ENCODE results near the gene NUP210L.

The NUP210L gene

DNA sequence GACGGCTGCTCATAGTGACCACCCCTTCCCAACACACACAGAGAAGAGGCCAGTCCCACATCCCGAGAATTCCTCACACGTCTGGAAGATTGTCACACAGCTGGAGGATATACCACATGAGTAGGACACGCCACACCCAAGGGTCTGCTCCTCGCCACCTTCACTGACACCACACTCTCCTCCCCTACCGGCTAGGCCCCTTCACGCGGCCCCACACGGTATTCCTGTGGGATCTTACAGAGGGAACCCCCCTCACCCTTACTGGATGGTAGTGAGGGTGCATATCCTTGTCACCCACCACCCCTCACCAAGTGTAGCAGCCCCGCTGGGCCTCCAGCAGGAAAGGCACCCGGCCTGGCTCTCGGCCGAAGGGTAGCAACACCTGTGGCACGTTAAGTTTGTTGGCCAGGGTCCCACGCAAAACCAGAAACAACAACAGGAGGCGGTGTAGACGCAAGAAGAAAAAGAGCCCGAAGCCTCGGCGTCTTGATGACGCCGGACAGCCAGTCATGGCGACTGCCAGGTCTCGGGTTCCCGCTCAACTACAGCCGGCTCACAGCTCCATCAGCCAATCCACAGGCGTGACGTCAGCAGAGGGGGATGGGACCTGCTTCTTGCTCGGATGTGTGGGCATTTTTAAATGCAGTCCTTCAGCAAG is at the start of gene NUP210L:
NUP210L (minus strand) TSS at position 540 of the 658 bp plus-strand sequence.
- TF ChIP-seq, protein P1, sequence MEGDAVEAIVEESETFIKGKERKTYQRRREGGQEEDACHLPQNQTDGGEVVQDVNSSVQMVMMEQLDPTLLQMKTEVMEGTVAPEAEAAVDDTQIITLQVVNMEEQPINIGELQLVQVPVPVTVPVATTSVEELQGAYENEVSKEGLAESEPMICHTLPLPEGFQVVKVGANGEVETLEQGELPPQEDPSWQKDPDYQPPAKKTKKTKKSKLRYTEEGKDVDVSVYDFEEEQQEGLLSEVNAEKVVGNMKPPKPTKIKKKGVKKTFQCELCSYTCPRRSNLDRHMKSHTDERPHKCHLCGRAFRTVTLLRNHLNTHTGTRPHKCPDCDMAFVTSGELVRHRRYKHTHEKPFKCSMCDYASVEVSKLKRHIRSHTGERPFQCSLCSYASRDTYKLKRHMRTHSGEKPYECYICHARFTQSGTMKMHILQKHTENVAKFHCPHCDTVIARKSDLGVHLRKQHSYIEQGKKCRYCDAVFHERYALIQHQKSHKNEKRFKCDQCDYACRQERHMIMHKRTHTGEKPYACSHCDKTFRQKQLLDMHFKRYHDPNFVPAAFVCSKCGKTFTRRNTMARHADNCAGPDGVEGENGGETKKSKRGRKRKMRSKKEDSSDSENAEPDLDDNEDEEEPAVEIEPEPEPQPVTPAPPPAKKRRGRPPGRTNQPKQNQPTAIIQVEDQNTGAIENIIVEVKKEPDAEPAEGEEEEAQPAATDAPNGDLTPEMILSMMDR (IDR thresholded peaks at IDR 0.05; ENCODE audit: low read depth, low read length), result no peak
- DNase-seq (ENCODE audit: extremely low read depth, low read depth), result no peak

DNA sequence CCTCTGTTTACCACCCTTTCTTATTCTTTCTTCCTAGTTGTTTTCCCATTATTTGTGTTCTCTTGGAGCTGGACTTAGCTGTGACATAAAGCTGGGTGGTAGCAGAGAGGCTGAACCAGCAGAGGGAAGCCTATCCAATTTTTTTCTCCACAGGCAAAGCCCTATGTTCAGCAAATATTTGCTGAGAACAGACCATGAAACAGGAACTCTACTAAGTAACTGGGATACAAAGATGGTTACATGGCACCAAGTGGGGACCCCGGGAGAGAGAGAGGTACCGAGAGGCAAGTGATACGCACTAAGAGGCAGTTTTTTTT is 44.6 kb upstream of the NUP210L start:
- TF ChIP-seq, protein P1 (IDR thresholded peaks at IDR 0.05; ENCODE audit: low read depth, low read length), result peak; percentile 15

DNA sequence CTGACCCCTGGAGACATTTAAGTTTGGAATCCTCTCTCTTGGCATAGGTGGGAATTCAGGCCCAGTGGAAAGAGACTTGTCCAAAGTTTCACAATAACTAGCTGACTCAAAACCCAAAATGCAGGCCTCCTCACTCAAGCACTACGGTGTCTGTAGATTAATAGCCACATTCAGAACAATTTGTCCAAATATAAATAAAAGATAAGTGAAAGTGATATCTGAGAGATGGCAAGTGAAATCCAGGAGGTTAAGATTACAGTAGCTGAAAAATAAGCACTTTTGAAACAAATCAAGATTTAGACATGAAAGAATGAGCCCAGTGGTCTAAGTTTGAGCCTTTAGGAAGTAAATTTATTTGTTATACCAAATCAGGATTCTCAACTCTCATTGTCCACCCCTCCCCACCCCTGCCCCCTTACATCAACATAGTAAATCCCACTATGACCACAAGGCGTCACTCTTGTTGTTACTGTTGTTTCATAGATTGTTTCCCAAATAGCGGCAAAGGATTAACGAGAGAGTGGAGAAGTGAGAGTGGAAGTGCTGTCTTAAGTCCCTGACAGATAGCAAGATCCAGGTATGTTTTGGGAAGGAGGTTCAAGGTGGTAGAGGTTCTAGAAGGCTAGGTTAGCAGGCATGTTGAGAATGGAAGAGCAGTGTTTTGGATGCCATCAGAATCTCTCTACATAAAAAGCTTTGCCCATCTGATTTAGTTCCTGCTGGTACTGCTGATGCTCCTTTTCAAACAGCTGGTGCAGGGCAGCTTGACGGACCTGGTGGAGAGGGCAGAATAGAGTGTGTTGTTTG is 44.1 kb upstream of the NUP210L start:
- no peak for DNase-seq (ENCODE audit: extremely low read depth, low read depth)
- TF ChIP-seq, protein P1 (IDR thresholded peaks at IDR 0.05; ENCODE audit: low read depth, low read length), result peak; percentile 58

More for the DNA sequence above, 44.6 kb upstream of the NUP210L start:
- no peak for DNase-seq (ENCODE audit: extremely low read depth, low read depth)

DNA sequence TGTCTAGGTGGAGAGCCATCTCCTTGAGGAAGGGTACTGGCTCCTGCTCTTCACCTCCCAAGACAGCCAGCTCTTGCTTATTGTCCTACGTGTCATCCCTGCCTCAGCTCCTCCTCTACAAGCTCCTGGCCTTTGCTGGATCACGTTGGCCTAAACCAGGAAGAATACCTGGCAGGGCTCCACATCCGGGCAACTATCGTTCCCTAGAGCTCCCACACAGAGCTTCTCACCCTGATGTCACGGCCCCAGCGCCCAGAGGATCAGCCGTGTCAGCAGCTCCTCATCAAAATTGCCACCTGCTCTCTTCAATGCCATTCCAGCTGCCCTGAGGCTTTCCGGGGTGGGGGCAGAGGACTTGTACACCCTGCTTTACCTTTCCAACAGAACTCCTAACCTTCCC is 38.9 kb upstream of the NUP210L start:
- TF ChIP-seq, protein P1 (IDR thresholded peaks at IDR 0.05; ENCODE audit: low read depth, low read length), result no peak
- DNase-seq (ENCODE audit: extremely low read depth, low read depth), result no peak

DNA sequence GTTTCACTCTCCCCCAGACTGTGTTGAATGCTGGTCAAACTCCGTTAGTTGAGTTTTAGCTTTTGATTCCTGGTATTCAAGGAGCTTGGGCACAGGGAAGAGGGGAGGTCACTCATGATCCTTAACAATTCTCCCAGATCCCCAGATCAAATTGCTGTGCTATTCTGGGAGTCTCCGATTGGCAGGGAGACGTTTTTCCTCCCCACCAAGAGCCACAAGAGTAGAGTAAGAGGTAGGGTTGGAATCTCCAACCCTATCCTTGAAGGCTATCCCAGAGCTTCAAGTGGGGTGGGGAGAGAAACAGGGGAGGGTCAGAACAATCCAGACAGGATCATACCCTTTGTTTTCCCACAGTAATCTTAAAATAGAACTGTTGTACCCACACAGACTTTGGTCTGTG is 37.6 kb upstream of the NUP210L start:
- no peak for DNase-seq (ENCODE audit: extremely low read depth, low read depth)
- TF ChIP-seq, protein P1 (IDR thresholded peaks at IDR 0.05; ENCODE audit: low read depth, low read length), result no peak

DNA sequence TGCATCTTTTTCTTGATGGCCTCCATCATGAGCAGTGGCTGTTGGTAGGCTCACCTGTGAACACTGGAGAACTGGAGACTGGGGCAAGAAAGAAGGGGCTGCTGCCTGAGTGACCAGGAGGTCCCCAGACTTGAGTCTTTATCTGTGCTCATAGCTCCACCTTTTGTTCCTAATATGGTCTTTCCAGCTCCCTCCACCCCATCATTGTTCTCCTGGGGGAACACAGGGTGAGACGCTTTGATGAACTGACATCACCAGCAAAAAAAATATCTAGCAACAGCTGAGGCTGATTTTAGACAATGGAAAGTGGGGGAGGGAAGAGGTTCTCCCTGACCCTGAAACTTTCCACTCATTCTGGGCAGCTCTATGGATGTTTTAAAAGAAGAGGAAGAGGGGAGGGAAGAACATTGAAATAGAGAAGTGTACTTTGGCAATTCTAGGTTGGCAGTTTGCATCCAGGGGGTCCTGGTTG is 37.2 kb upstream of the NUP210L start, which contains the start of gene TPM3:
TPM3 (minus strand) TSS at position 111 of the 472 bp plus-strand sequence; CDS start at position 29, 82 bp downstream.
- TF ChIP-seq, protein P1 (IDR thresholded peaks at IDR 0.05; ENCODE audit: low read depth, low read length), result no peak

DNA sequence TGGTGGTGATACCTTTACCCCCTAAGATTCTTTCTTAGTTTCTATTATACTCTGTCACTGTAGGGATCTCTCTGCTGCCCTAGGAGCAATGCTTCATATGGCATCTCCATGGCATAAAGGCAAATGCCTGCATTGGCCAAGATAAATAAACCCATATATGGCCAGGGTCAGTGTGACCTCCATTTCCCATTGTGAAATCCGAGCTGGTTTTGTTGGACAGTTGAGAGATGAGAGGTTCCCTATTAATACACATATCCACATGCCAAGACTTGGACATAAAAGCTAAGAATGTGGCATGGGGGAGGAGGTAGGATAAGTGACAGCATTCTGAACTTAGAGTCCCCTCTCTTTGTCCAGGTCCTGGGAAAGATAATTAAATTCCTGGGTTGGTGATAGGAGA is 35.7 kb upstream of the NUP210L start:
- TF ChIP-seq, protein P1 (IDR thresholded peaks at IDR 0.05; ENCODE audit: low read depth, low read length), result no peak
- no peak for DNase-seq (ENCODE audit: extremely low read depth, low read depth)

More for the DNA sequence above, 37.2 kb upstream of the NUP210L start, which contains the start of gene TPM3:
- no peak for DNase-seq (ENCODE audit: extremely low read depth, low read depth)

All from AG09319 (cell line).